IMR-90 (cell line): ENCODE data around the gene TMEM215. TPM values are rescaled to one million over a fixed set of nuclear protein-coding genes. Genes with fewer than 3 reads are reported as not detected.

Source experiments
- ATAC-seq: fragments of 200-7000 bp; cut with Tn5 transposase; 2 replicates; pipeline ENCODE4 v1.9.1; 2020; ENCODE audit warnings: low read depth, mild to moderate bottlenecking, moderate library complexity
- BruUV-seq: library from RNA; stranded (reverse); fragments of 400-500 nt; replicated peaks from 2 replicates; lab custom pipeline; 2021; lab: Mats Ljungman, UMichigan
- CTCF ChIA-PET: fragments of 300-600 bp; formaldehyde crosslinking; extraction: SDS; loops from one replicate; lab custom pipeline; 2021; ENCODE audit warnings: antibody characterized with exemption; lab: Yijun Ruan, JAX
- POLR2A ChIA-PET: fragments of 300-600 bp; sonication (Branson Sonifier 250); formaldehyde crosslinking; loops from one replicate; lab custom pipeline; 2022; ENCODE audit warnings: antibody characterized with exemption; ENCODE audit not compliant: unreplicated experiment; lab: Charles Lee
- DNase-seq: peaks from one replicate; pipeline ENCODE4 v3.0.0; 2013
- H2AFZ ChIP-seq: replicated peaks from 2 replicates; pipeline ENCODE3; 2013; ENCODE audit warnings: low read length, mild to moderate bottlenecking; ENCODE audit not compliant: poor library complexity
- H2AK5ac ChIP-seq: 2 replicates; pipeline ENCODE4 v1.6.1; 2013; ENCODE audit warnings: low read depth, low read length, inconsistent platforms
- H2AK9ac ChIP-seq: replicated peaks from 2 replicates; pipeline ENCODE3; 2013; ENCODE audit warnings: mild to moderate bottlenecking, low read depth, low read length, moderate library complexity; ENCODE audit not compliant: poor library complexity
- H2BK120ac ChIP-seq: 2 replicates; pipeline ENCODE4 v1.6.1; 2013; ENCODE audit warnings: low read depth, low read length, inconsistent platforms
- H2BK15ac ChIP-seq: 3 replicates; pipeline ENCODE4 v1.6.1; 2013; ENCODE audit warnings: low read depth, low read length, inconsistent platforms
- H2BK20ac ChIP-seq: 2 replicates; pipeline ENCODE4 v1.6.1; 2013; ENCODE audit warnings: low read depth, mild to moderate bottlenecking, inconsistent platforms, low read length, moderate library complexity
- H2BK5ac ChIP-seq: 2 replicates; pipeline ENCODE4 v1.6.1; 2013; ENCODE audit warnings: mild to moderate bottlenecking, low read depth, low read length, inconsistent platforms; ENCODE audit not compliant: poor library complexity, severe bottlenecking
- H3K14ac ChIP-seq: replicated peaks from 2 replicates; pipeline ENCODE4 v1.6.1; 2013; ENCODE audit warnings: low read depth, low read length, inconsistent platforms
- H3K18ac ChIP-seq: 2 replicates; pipeline ENCODE4 v1.6.1; 2013; ENCODE audit warnings: low read depth, low read length, control low read depth
- H3K23ac ChIP-seq: 2 replicates; pipeline ENCODE4 v1.6.1; 2013; ENCODE audit warnings: low read depth, low read length, inconsistent platforms
- H3K27ac ChIP-seq: 2 replicates; pipeline ENCODE4 v1.5.1; 2013; ENCODE audit warnings: mild to moderate bottlenecking, control low read depth, low read length; ENCODE audit not compliant: insufficient read depth
- H3K27me3 ChIP-seq: 2 replicates; pipeline ENCODE4 v1.6.1; 2013; ENCODE audit warnings: low read length; ENCODE audit not compliant: control insufficient read depth, insufficient read depth
- H3K36me3 ChIP-seq: 2 replicates; pipeline ENCODE4 v1.6.1; 2013; ENCODE audit warnings: low read length, mixed read lengths; ENCODE audit not compliant: control insufficient read depth, insufficient read depth
- H3K4ac ChIP-seq: 2 replicates; pipeline ENCODE4 v1.6.1; 2013; ENCODE audit warnings: low read depth, low read length, inconsistent platforms
- H3K4me1 ChIP-seq: 2 replicates; pipeline ENCODE4 v1.6.1; 2013; ENCODE audit warnings: low read length, mixed read lengths; ENCODE audit not compliant: control insufficient read depth, insufficient read depth
- H3K4me2 ChIP-seq: 2 replicates; pipeline ENCODE4 v1.6.1; 2013; ENCODE audit warnings: low read depth, mild to moderate bottlenecking, control low read depth, low read length, moderate library complexity
- H3K4me3 ChIP-seq: 2 replicates; pipeline ENCODE4 v1.5.1; 2013; ENCODE audit warnings: low read depth, mild to moderate bottlenecking, control low read depth, low read length, moderate library complexity; ENCODE audit not compliant: insufficient read depth
- H3K56ac ChIP-seq: 2 replicates; pipeline ENCODE4 v1.6.1; 2013; ENCODE audit warnings: low read length, inconsistent platforms; ENCODE audit not compliant: insufficient read depth; ENCODE audit errors: extremely low read depth
- H3K79me1 ChIP-seq, 2 experiments: 2 replicates each; pipeline ENCODE4 v1.6.1; 2013; ENCODE audit warnings: low read length in 2 of 2, inconsistent platforms in 1 of 2, low read depth in 1 of 2
- H3K9ac ChIP-seq: 2 replicates; pipeline ENCODE4 v1.6.1; 2013; ENCODE audit warnings: low read depth, low read length, control low read depth
- H3K9me1 ChIP-seq: 2 replicates; pipeline ENCODE4 v1.6.1; 2013; ENCODE audit warnings: low read length, inconsistent platforms; ENCODE audit not compliant: insufficient read depth
- H3K9me3 ChIP-seq: 2 replicates; pipeline ENCODE4 v1.6.1; 2013; ENCODE audit warnings: low read length; ENCODE audit not compliant: control insufficient read depth, insufficient read depth
- H4K20me1 ChIP-seq: 2 replicates; pipeline ENCODE4 v1.6.1; 2013; ENCODE audit warnings: low read length, inconsistent platforms; ENCODE audit not compliant: insufficient read depth
- H4K5ac ChIP-seq: 2 replicates; pipeline ENCODE4 v1.6.1; 2013; ENCODE audit warnings: mild to moderate bottlenecking, low read depth, low read length, control low read depth
- H4K8ac ChIP-seq, 2 experiments: 2 replicates each; pipeline ENCODE4 v1.6.1; 2013; ENCODE audit warnings: low read depth in 2 of 2, low read length in 2 of 2, control low read depth in 1 of 2, inconsistent platforms in 1 of 2
- H4K91ac ChIP-seq: 2 replicates; pipeline ENCODE4 v1.6.1; 2013; ENCODE audit warnings: low read depth, low read length, inconsistent platforms; ENCODE audit not compliant: insufficient read depth
- CHD1 ChIP-seq: IDR thresholded peaks from 2 replicates; pipeline ENCODE4 v1.6.1; 2012; ENCODE audit warnings: low read depth, low read length, improper control_type of control experiment
- MXI1 ChIP-seq: IDR thresholded peaks from 2 replicates; pipeline ENCODE4 v1.6.1; 2012; ENCODE audit warnings: low read depth, mild to moderate bottlenecking, low read length, moderate library complexity, borderline replicate concordance
- NFE2L2 ChIP-seq: fragments of 150-350 bp; IDR thresholded peaks from 2 replicates; pipeline ENCODE4 v1.6.1; 2016; ENCODE audit warnings: low read depth, mild to moderate bottlenecking, low read length
- RFX5 ChIP-seq: IDR thresholded peaks from 2 replicates; pipeline ENCODE4 v1.8.0; 2012; ENCODE audit warnings: low read depth, mild to moderate bottlenecking, low read length, moderate library complexity
- WGBS, 2 experiments: methylation state at CpG; one replicate each; pipeline versions ENCODE4 v1.1.5 to v1.1.7; 2013; ENCODE audit warnings: missing lambda C conversion rate in 2 of 2; ENCODE audit not compliant: insufficient read length in 1 of 2; ENCODE audit errors: extremely low coverage in 2 of 2; 5-methylcytosine and 5-hydroxymethylcytosine counted together
- dilution Hi-C: fragments of 300-500 bp; cut with HindIII; formaldehyde crosslinking; loops from one replicate; pipeline ENCODE4 v1.14.3; 2018; ENCODE audit warnings: low sequenced_read_pairs; ENCODE audit not compliant: unreplicated experiment
- in situ Hi-C: fragments of 300-500 bp; cut with MboI; formaldehyde crosslinking; loops from 3 replicates; pipeline ENCODE4 v1.14.3; 2019; ENCODE audit warnings: low sequenced_read_pairs, inconsistent platforms, mixed read lengths
- intact Hi-C: fragments of 100-400 bp; cut with micrococcal nuclease; formaldehyde crosslinking; loops from 2 replicates; pipeline ENCODE4 v1.10.0; 2022
- polyA plus RNA-seq, 3 experiments: library from polyadenylated mRNA; depleted of rRNA; stranded (reverse); fragments of >200 nt; gene quantifications; 2 replicates each; pipeline ENCODE4 v1.2.3, GENCODE V29; 2012; ENCODE audit warnings: low replicate concordance in 1 of 3
- total RNA-seq: library from RNA; depleted of rRNA; stranded (reverse); fragments of >200 nt; gene quantifications from 2 replicates; pipeline ENCODE4 v1.2.3, GENCODE V29; 2012

The TMEM215 gene
- total and polyA plus RNA-seq, 2 of the 4 experiments (the other 2 are of a cell fraction), result not detected

DNA sequence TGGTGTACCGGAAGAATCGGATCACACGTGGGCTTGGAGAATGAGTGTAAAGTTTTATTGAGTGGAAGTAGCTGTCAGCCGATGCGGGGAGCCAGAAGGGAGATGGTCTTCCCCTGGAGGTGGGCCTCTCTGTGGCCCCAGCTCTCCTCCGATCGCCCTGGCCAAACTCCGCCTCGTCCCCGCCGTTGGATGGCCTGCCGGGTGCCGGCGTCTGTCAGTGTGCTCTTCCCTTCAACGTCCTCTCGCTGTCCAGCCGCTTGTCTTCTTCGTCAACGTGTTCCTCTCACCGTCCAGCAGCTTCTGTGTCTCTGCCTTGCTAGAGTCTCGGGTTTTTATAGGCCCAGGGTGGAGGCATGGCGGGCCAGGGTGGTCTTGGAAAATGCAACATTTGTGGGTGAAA lies 27.6 kb upstream of the TMEM215 start:
- Histone ChIP-seq H3K56ac (no peak overlapping the region), H3K9me3 (no peaks in the 10 kb centered on the region), H2AK9ac (no peak overlapping the region), H3K4me2 (no peak overlapping the region), H2BK120ac (no peak overlapping the region), H3K23ac (no peak overlapping the region), H4K5ac (no peak overlapping the region), H3K79me1 (no peaks in the 10 kb centered on the region), H3K9me1 (no peaks in the 10 kb centered on the region), H3K27ac (no peak overlapping the region), H2BK5ac (no peak overlapping the region), H2BK15ac (no peak overlapping the region), H3K14ac (no peak overlapping the region), H3K4ac (no peak overlapping the region), H4K20me1 (no peaks in the 10 kb centered on the region), H3K4me1 (no peaks in the 10 kb centered on the region), H4K91ac (no peak overlapping the region), H2AFZ (no peak overlapping the region), H3K36me3 (no peaks in the 10 kb centered on the region), H3K18ac (no peak overlapping the region), H2BK20ac (no peak overlapping the region), H3K4me3 (no peak overlapping the region), H4K8ac (no peak overlapping the region), H3K9ac (no peak overlapping the region), H3K27me3 (no peaks in the 10 kb centered on the region), H2AK5ac (no peak overlapping the region)
- 68% methylated on average over 7 of the region's 22 CpGs; no CpG with 5 or more reads in 1 of the 2 experiments for WGBS, 2 experiments
- in situ Hi-C loops, result no loop called here
- ATAC-seq, result no peak
- ChIA-PET CTCF (no interaction called here), POLR2A (no interaction called here)
- no peak for DNase-seq
- TF ChIP-seq MXI1 (no peak), CHD1 (no peak), NFE2L2 (no peak), RFX5 (no peak)
- dilution Hi-C loops, result no loop called here
- no TSS peak for BruUV-seq
- intact Hi-C loops, result no loop called here
